Nephron progenitor cell (in vitro differentiated cells): Measurements from ENCODE around the gene IL12RB2.

Source experiments
- DNase-seq: peaks from one replicate; pipeline ENCODE4 v3.0.0; 2021
- H3K27ac Mint-ChIP-seq: 2 replicates; pipeline ENCODE4 v1.8.0; 2021; ENCODE audit warnings: mild to moderate bottlenecking, moderate library complexity, mixed read lengths
- H3K27me3 Mint-ChIP-seq: 2 replicates; pipeline ENCODE4 v1.8.0; 2021; ENCODE audit warnings: mild to moderate bottlenecking, low read depth, mixed read lengths; ENCODE audit not compliant: poor library complexity
- H3K36me3 Mint-ChIP-seq: 2 replicates; pipeline ENCODE4 v1.8.0; 2021; ENCODE audit warnings: low read depth, mixed read lengths
- H3K4me1 Mint-ChIP-seq: 2 replicates; pipeline ENCODE4 v1.8.0; 2021; ENCODE audit warnings: mixed read lengths
- H3K4me3 Mint-ChIP-seq: 2 replicates; pipeline ENCODE4 v1.8.0; 2021; ENCODE audit warnings: mild to moderate bottlenecking, moderate library complexity, mixed read lengths
- H3K9me3 Mint-ChIP-seq: 2 replicates; pipeline ENCODE4 v1.8.0; 2021; ENCODE audit warnings: mild to moderate bottlenecking, moderate library complexity, mixed read lengths
- TF ChIP-seq, protein P1 (sequence below): fragments of 200-600 bp; sonication (generic); IDR thresholded peaks from 2 replicates; pipeline ENCODE4 v1.5.0; 2021; ENCODE audit warnings: antibody characterized with exemption

IL12RB2 gene

DNA sequence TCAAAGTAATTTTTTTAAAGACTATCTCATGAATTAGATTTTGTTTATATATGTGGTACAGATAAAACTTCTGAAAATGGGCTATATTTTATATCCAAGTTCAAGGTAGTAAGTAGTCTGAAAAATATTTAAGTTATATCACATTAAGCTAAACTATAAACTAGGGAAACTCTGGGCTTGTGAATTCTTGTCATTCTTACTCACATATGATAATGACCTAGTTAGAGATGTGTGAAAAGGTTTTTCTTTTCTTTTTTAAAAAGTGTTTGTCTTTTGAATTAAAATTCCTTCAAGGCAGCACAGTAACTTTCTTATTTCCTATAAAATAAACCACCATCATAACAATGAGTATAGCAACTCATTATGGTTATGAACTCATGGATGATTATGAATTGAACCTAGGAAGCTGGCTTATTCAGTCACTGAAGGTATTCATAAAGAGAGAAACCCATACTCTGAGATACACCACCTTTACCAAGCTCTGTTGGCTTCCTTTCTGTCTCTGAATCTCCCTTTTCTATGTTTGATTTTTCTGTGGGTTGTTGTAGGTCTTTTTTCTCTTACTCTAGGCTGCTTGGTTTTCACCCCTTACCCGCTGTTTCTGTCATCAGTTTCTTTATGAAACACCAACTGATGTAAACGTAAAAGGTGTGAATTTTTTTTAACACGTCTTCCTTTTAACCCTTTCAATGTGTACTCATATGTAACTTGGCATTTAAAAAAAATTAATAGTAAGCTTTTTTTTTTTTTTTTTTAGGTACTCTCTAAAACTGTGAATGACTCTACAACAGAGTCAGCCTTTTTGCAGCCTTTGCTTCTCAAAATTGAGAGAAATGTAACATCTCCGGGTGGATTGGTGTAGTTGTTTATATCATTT, 25.2 kb downstream of the IL12RB2 start:
- Mint-ChIP-seq H3K4me3 (no peak overlapping the region), H3K27ac (no peak overlapping the region), H3K9me3 (no peaks in the 10 kb centered on the region), H3K4me1 (peaks cover 16% of the 10 kb centered on the region), H3K27me3 (no peaks in the 10 kb centered on the region), H3K36me3 (no peaks in the 10 kb centered on the region)
- TF ChIP-seq, protein P1, sequence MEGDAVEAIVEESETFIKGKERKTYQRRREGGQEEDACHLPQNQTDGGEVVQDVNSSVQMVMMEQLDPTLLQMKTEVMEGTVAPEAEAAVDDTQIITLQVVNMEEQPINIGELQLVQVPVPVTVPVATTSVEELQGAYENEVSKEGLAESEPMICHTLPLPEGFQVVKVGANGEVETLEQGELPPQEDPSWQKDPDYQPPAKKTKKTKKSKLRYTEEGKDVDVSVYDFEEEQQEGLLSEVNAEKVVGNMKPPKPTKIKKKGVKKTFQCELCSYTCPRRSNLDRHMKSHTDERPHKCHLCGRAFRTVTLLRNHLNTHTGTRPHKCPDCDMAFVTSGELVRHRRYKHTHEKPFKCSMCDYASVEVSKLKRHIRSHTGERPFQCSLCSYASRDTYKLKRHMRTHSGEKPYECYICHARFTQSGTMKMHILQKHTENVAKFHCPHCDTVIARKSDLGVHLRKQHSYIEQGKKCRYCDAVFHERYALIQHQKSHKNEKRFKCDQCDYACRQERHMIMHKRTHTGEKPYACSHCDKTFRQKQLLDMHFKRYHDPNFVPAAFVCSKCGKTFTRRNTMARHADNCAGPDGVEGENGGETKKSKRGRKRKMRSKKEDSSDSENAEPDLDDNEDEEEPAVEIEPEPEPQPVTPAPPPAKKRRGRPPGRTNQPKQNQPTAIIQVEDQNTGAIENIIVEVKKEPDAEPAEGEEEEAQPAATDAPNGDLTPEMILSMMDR, result no peak
- no peak for DNase-seq

DNA sequence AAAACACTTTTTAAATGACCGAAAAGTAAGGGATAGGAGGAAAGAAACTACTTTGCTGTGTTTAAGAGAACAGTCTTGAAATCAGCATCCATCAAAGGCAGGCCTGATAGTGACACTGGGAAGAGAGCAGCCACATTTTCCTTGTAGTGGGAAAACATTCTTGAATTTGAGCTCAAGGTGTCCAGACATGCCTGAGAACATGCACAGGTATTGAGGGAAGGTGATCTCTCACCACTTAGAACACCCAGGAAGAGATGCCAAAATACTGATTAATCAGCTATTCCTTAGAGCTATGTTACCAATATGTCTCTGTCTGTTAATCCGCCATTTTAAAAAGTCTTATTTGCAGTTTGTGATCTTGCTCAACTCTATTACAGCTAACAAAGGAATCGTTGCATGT, 25.9 kb downstream of the IL12RB2 start:
- TF ChIP-seq, protein P1, result no peak
- H3K4me1 Mint-ChIP-seq, result peaks cover 17% of the 10 kb centered on the region
- H3K36me3 Mint-ChIP-seq, result no peaks in the 10 kb centered on the region
- no peak for DNase-seq
- no peak overlapping the region for H3K27ac Mint-ChIP-seq
- no peaks in the 10 kb centered on the region for H3K27me3 Mint-ChIP-seq
- no peaks in the 10 kb centered on the region for H3K9me3 Mint-ChIP-seq
- no peak overlapping the region for H3K4me3 Mint-ChIP-seq

DNA sequence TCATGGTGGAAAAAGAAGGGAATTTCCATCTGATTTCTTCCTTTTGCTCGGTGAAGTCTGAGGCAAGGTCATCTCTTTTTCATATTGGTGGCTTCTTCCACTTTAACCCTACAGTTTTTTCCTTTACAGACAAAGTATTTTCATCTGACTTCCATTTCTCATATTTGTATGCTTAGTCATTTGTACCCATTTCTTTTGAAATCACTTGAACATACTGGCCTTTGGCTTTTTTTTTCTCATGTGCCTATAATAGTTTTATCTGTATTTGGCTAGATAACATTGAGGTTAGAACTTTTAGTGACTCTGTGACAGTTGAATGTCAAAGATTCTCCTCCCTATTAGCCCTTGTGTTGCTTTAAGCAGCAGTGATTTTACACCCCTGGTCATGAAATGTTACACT, 27.7 kb downstream of the IL12RB2 start:
- no peak for DNase-seq
- TF ChIP-seq, protein P1, result no peak
- no peak overlapping the region for H3K4me3 Mint-ChIP-seq
- no peak overlapping the region for H3K27ac Mint-ChIP-seq
- H3K9me3 Mint-ChIP-seq, result no peaks in the 10 kb centered on the region
- peaks cover 20% of the 10 kb centered on the region for H3K4me1 Mint-ChIP-seq
- H3K36me3 Mint-ChIP-seq, result no peaks in the 10 kb centered on the region
- H3K27me3 Mint-ChIP-seq, result no peaks in the 10 kb centered on the region

DNA sequence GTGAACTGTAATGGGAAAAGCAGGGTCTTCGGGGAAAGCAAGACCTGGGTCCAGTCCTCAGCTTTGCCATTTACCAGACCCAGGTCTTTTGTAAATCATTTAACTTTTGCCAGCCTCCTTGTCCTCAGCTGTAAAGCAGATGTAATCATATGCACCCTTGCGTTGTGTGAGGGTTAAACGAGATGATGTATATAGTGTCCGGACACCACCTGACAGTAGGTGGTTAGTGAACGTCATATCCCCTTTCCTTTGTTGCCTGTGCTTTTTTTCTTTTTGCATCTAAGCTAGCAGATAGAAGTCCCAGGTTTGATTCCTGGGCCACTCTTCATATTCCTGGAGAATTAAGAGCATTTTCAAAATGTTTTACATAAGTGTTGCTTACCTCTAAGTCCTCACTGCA, 28.5 kb downstream of the IL12RB2 start:
- peaks cover 20% of the 10 kb centered on the region for H3K4me1 Mint-ChIP-seq
- H3K4me3 Mint-ChIP-seq, result no peak overlapping the region
- no peaks in the 10 kb centered on the region for H3K36me3 Mint-ChIP-seq
- no peak for DNase-seq
- TF ChIP-seq, protein P1, result no peak
- no peaks in the 10 kb centered on the region for H3K9me3 Mint-ChIP-seq
- H3K27ac Mint-ChIP-seq, result no peak overlapping the region
- H3K27me3 Mint-ChIP-seq, result peaks cover 5% of the 10 kb centered on the region

DNA sequence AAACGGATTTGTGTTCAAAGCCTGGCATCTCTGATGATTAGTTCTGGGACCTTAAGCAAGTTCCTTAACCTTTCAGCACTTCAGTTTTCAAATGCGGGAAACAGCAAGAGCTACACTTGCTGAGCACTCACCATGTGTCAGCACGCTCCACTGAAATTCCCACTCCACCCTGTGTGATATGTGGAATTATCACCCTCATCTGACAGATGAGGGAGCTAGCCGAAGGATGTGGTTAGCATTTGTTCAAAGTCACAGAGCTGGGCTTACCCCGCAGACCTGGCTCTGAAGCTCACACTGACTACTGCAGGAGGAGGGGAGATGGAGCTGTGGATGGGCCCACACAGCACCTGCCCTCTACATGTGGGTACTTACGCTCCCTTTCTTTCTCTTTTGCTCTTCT, 29.1 kb downstream of the IL12RB2 start:
- Mint-ChIP-seq H3K27ac (no peak overlapping the region), H3K4me1 (peaks cover 21% of the 10 kb centered on the region), H3K4me3 (no peak overlapping the region), H3K27me3 (peaks cover 5% of the 10 kb centered on the region), H3K36me3 (no peaks in the 10 kb centered on the region), H3K9me3 (no peaks in the 10 kb centered on the region)
- no peak for DNase-seq
- TF ChIP-seq, protein P1, result no peak

DNA sequence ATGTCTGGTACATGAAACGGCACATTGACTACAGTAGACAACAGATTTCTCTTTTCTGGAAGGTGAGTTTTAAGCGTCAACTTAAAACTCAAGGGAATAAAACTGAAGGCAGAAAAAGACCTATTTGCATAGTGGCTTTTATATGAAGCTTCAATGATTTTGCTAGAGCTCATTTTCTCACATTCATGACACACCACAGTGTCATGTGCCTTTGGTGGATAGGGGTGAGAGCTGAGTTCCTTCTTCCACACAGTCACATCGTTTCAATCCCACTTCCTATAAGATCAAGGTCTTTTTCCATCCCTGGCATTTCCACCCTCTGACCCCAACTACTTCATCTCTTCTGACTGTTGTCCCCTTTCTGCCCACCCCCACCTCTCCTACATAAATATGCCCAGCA, 31.0 kb downstream of the IL12RB2 start:
- TF ChIP-seq, protein P1, result no peak
- no peak for DNase-seq
- Mint-ChIP-seq H3K4me3 (no peak overlapping the region), H3K4me1 (peaks cover 29% of the 10 kb centered on the region), H3K27ac (no peak overlapping the region), H3K36me3 (no peaks in the 10 kb centered on the region), H3K27me3 (peaks cover 5% of the 10 kb centered on the region), H3K9me3 (no peaks in the 10 kb centered on the region)
